ENCODE results near the gene INTS4. TPM values are rescaled to one million over a fixed set of nuclear protein-coding genes. Genes with fewer than 3 reads are reported as not detected.

Gene INTS4
- 25.3 and 34.3 TPM in 2 replicates for total RNA-seq (ENCODE audit: low replicate concordance)

GRCh38 chr11:77994434-77995362 is at the start of gene INTS4:
Gene INTS4 (minus strand): TSS chr11:77994668. CDS start chr11:77994643, 25 bp downstream.

GRCh38 chr11:78022397-78023396 is 28.2 kb upstream of the INTS4 start, which contains the start of gene KCTD14:
Gene KCTD14 (minus strand): TSS chr11:78023276. CDS start chr11:78023249, 27 bp downstream.

Other genes with a start within 250 kb of the INTS4 start
- gene RSF1, start 173.9 kb downstream of the INTS4 start, total RNA-seq (ENCODE audit: low replicate concordance), result 27.9 and 36.2 TPM in 2 replicates
- gene AAMDC, start 173.5 kb downstream of the INTS4 start, total RNA-seq (ENCODE audit: low replicate concordance), result 58.4 and 63.2 TPM in 2 replicates
- 0.35 and 1.1 TPM in 2 replicates for gene KCTD14, start 28.6 kb upstream of the INTS4 start, total RNA-seq (ENCODE audit: low replicate concordance)
- not detected in 2 replicates for gene THRSP, start 69.2 kb upstream of the INTS4 start, total RNA-seq (ENCODE audit: low replicate concordance)
- gene NDUFC2, start 85.2 kb upstream of the INTS4 start, total RNA-seq (ENCODE audit: low replicate concordance), result 60.1 and 176 TPM in 2 replicates
- gene ALG8, start 145.0 kb upstream of the INTS4 start, total RNA-seq (ENCODE audit: low replicate concordance), result 18.5 and 29.7 TPM in 2 replicates
- 12.2 and 13.6 TPM in 2 replicates for gene KCTD21, start 194.0 kb upstream of the INTS4 start, total RNA-seq (ENCODE audit: low replicate concordance)
- 6.3 and 25.3 TPM in 2 replicates for gene USP35, start 194.3 kb upstream of the INTS4 start, total RNA-seq (ENCODE audit: low replicate concordance)